ENCODE data around the gene TMEM203. TPM values are rescaled to one million over a fixed set of nuclear protein-coding genes. Genes with fewer than 3 reads are reported as not detected.
A peak's percentile ranks its signal among the peaks of the same experiment; 100 is the strongest.

The TMEM203 gene
- total RNA-seq, 2 donors from 2014 or later: 35.3 to 47.8 TPM

GRCh38 chr9:137228506-137228967, 23.1 kb upstream of the TMEM203 start:
- no peaks in the 10 kb centered on the region for H3K9me3 ChIP-seq
- H3K4me3 ChIP-seq: no peak overlapping the region
- peaks cover 4% of the 10 kb centered on the region for H3K4me1 ChIP-seq (replicated peaks)
- no peak overlapping the region for H3K27ac ChIP-seq
- H3K27me3 ChIP-seq (replicated peaks; ENCODE audit: insufficient read depth): peaks cover 4% of the 10 kb centered on the region
- intact Hi-C loops (cut with DNase I): loop anchor here (5.0 kb wide), 1 partner anchor 111 kb away; no protein-coding TSS in a partner anchor
- 60% methylated on average over 21 of the region's 29 CpGs for WGBS
- no peak for DNase-seq (ENCODE audit: low spot score)
- no peaks in the 10 kb centered on the region for H3K36me3 ChIP-seq
- TF ChIP-seq POLR2AphosphoS5 (IDR thresholded peaks at IDR 0.05) (no peak), CTCF (IDR thresholded peaks at IDR 0.05) (no peak), POLR2A (IDR thresholded peaks at IDR 0.05) (no peak)

GRCh38 chr9:137227853-137228505, 22.5 kb upstream of the TMEM203 start:
- TF ChIP-seq POLR2AphosphoS5 (IDR thresholded peaks at IDR 0.05) (no peak), CTCF (IDR thresholded peaks at IDR 0.05) (no peak), POLR2A (IDR thresholded peaks at IDR 0.05) (no peak)
- 37% methylated on average over 18 of the region's 18 CpGs for WGBS
- Histone ChIP-seq H3K4me3 (no peak overlapping the region), H3K9me3 (no peaks in the 10 kb centered on the region), H3K27me3 (replicated peaks; ENCODE audit: insufficient read depth) (peaks cover 4% of the 10 kb centered on the region), H3K4me1 (replicated peaks) (peaks cover 4% of the 10 kb centered on the region), H3K36me3 (no peaks in the 10 kb centered on the region), H3K27ac (no peak overlapping the region)
- no peak for DNase-seq (ENCODE audit: low spot score)
- intact Hi-C loops (cut with DNase I): loop anchor here (5.0 kb wide), 1 partner anchor 111 kb away; no protein-coding TSS in a partner anchor

- Histone ChIP-seq H3K27me3 (replicated peaks; ENCODE audit: insufficient read depth) (peaks cover 4% of the 10 kb centered on the region), H3K4me1 (replicated peaks) (peaks cover 4% of the 10 kb centered on the region), H3K9me3 (no peaks in the 10 kb centered on the region), H3K36me3 (no peaks in the 10 kb centered on the region), H3K27ac (peak within 1 kb of the TSS; percentile 66 to 79), H3K4me3 (no peak within 1 kb of the TSS)
- WGBS: 24% methylated on average over 23 of the region's 25 CpGs
- intact Hi-C loops (cut with DNase I): loop anchor here (5.0 kb wide), 1 partner anchor 110 kb away; no protein-coding TSS in a partner anchor
- DNase-seq (ENCODE audit: low spot score): peak; percentile 79
- TF ChIP-seq POLR2AphosphoS5 (IDR thresholded peaks at IDR 0.05) (no peak), CTCF (IDR thresholded peaks at IDR 0.05) (peak; percentile 57 to 98 (median 88)), POLR2A (IDR thresholded peaks at IDR 0.05) (no peak)
Observed at GRCh38 chr9:137227054-137227852, 21.8 kb upstream of the TMEM203 start, which contains the start of gene RNF224. Gene RNF224, plus strand, starts transcription at chr9:137227502. Its CDS starts 834 bp downstream, at chr9:137228336.

GRCh38 chr9:137226338-137227053, 21.0 kb upstream of the TMEM203 start:
- Histone ChIP-seq H3K27ac (peak overlapping the region; percentile 66 to 79), H3K9me3 (no peaks in the 10 kb centered on the region), H3K27me3 (replicated peaks; ENCODE audit: insufficient read depth) (peaks cover 4% of the 10 kb centered on the region), H3K4me1 (replicated peaks) (peaks cover 4% of the 10 kb centered on the region), H3K36me3 (no peaks in the 10 kb centered on the region), H3K4me3 (no peak overlapping the region)
- WGBS: 50% methylated on average over 18 of the region's 18 CpGs
- no peak for DNase-seq (ENCODE audit: low spot score)
- intact Hi-C loops (cut with DNase I): loop anchor here (5.0 kb wide), 1 partner anchor 109 kb away; no protein-coding TSS in a partner anchor
- TF ChIP-seq POLR2A (IDR thresholded peaks at IDR 0.05): no peak
- TF ChIP-seq CTCF (IDR thresholded peaks at IDR 0.05): no peak
- no peak for TF ChIP-seq POLR2AphosphoS5 (IDR thresholded peaks at IDR 0.05)
